H9 (cell line): ENCODE data around the gene SEL1L2. TPM values are rescaled to one million over a fixed set of nuclear protein-coding genes. Genes with fewer than 3 reads are reported as not detected.

Source experiments
- DNase-seq: peaks from one replicate; pipeline ENCODE4 v3.0.0-alpha.2; 2017
- H2AFZ ChIP-seq: one replicate; pipeline ENCODE4 v1.6.1; 2013; ENCODE audit warnings: mild to moderate bottlenecking, low read length, control low read depth, moderate library complexity
- H2AK5ac ChIP-seq: 2 replicates; pipeline ENCODE4 v1.6.1; 2013; ENCODE audit warnings: low read length, control low read depth, mixed read lengths; ENCODE audit not compliant: insufficient read length
- H2BK120ac ChIP-seq: one replicate; pipeline ENCODE4 v1.6.1; 2013; ENCODE audit warnings: low read depth, mild to moderate bottlenecking, low read length, control low read depth, inconsistent platforms; ENCODE audit not compliant: poor library complexity, severe bottlenecking
- H2BK12ac ChIP-seq: 2 replicates; pipeline ENCODE4 v1.6.1; 2013; ENCODE audit warnings: low read length, control low read depth, mixed read lengths, low read depth; ENCODE audit not compliant: insufficient read length
- H2BK15ac ChIP-seq: 2 replicates; pipeline ENCODE4 v1.6.1; 2013; ENCODE audit warnings: low read depth, low read length, control low read depth
- H2BK20ac ChIP-seq: one replicate; pipeline ENCODE4 v1.6.1; 2013; ENCODE audit warnings: low read depth, mild to moderate bottlenecking, low read length, control low read depth, inconsistent platforms; ENCODE audit not compliant: poor library complexity, severe bottlenecking
- H2BK5ac ChIP-seq: 2 replicates; pipeline ENCODE4 v1.6.1; 2013; ENCODE audit warnings: low read length, control low read depth, mixed read lengths; ENCODE audit not compliant: insufficient read length
- H3K14ac ChIP-seq: 2 replicates; pipeline ENCODE4 v1.6.1; 2013; ENCODE audit warnings: low read length, control low read depth; ENCODE audit not compliant: insufficient read depth
- H3K18ac ChIP-seq: 2 replicates; pipeline ENCODE4 v1.6.1; 2013; ENCODE audit warnings: low read depth, mild to moderate bottlenecking, mixed read lengths, low read length, control low read depth; ENCODE audit not compliant: insufficient read length
- H3K23ac ChIP-seq: 2 replicates; pipeline ENCODE4 v1.6.1; 2013; ENCODE audit warnings: low read length, control low read depth, mixed read lengths, low read depth; ENCODE audit not compliant: insufficient read length
- H3K23me2 ChIP-seq: 2 replicates; pipeline ENCODE4 v1.6.1; 2013; ENCODE audit warnings: low read depth, mild to moderate bottlenecking, mixed read lengths, low read length, control low read depth; ENCODE audit not compliant: insufficient read length, poor library complexity, severe bottlenecking
- H3K27ac ChIP-seq: 2 replicates; pipeline ENCODE4 v1.5.1; 2013; ENCODE audit warnings: low read length, control low read depth, mixed read lengths, low read depth; ENCODE audit not compliant: insufficient read length
- H3K27me3 ChIP-seq: 2 replicates; pipeline ENCODE4 v1.6.1; 2013; ENCODE audit warnings: low read length, control low read depth, inconsistent platforms; ENCODE audit not compliant: insufficient read depth
- H3K4ac ChIP-seq: 2 replicates; pipeline ENCODE4 v1.6.1; 2013; ENCODE audit warnings: low read depth, mild to moderate bottlenecking, control low read depth, inconsistent platforms, low read length, moderate library complexity
- H3K4me1 ChIP-seq: 2 replicates; pipeline ENCODE4 v1.6.1; 2013; ENCODE audit warnings: low read length, control low read depth, inconsistent platforms; ENCODE audit not compliant: insufficient read depth
- H3K4me2 ChIP-seq: 2 replicates; pipeline ENCODE4 v1.6.1; 2013; ENCODE audit warnings: low read length, control low read depth, mixed read lengths; ENCODE audit not compliant: insufficient read length, insufficient read depth
- H3K56ac ChIP-seq: 2 replicates; pipeline ENCODE4 v1.6.1; 2013; ENCODE audit warnings: low read depth, mild to moderate bottlenecking, mixed read lengths, low read length, control low read depth; ENCODE audit not compliant: insufficient read length
- H3K79me1 ChIP-seq: 2 replicates; pipeline ENCODE4 v1.6.1; 2013; ENCODE audit warnings: low read depth, mild to moderate bottlenecking, moderate library complexity, low read length, control low read depth, inconsistent platforms; ENCODE audit not compliant: insufficient read depth, poor library complexity, severe bottlenecking
- H3K79me2 ChIP-seq: 2 replicates; pipeline ENCODE4 v1.6.1; 2013; ENCODE audit warnings: low read length, control low read depth, inconsistent platforms; ENCODE audit not compliant: insufficient read depth
- H3K9ac ChIP-seq: 2 replicates; pipeline ENCODE4 v1.6.1; 2013; ENCODE audit warnings: low read length, control low read depth, mixed read lengths; ENCODE audit not compliant: insufficient read length; ENCODE audit errors: extremely low read depth
- H3K9me3 ChIP-seq: one replicate; pipeline ENCODE4 v1.6.1; 2013; ENCODE audit warnings: low read depth, low read length, inconsistent platforms; ENCODE audit not compliant: control insufficient read depth
- H3T11ph ChIP-seq: one replicate; pipeline ENCODE4 v1.6.1; 2013; ENCODE audit warnings: mild to moderate bottlenecking, low read length, control low read depth, inconsistent platforms
- H4K20me1 ChIP-seq: one replicate; pipeline ENCODE4 v1.6.1; 2013; ENCODE audit not compliant: control insufficient read depth, insufficient read length, insufficient read depth
- H4K5ac ChIP-seq: 2 replicates; pipeline ENCODE4 v1.6.1; 2013; ENCODE audit warnings: low read depth, mild to moderate bottlenecking, mixed read lengths, low read length, control low read depth; ENCODE audit not compliant: insufficient read length
- H4K8ac ChIP-seq: replicated peaks from 2 replicates; pipeline ENCODE4 v1.6.1; 2013; ENCODE audit warnings: low read length, control low read depth, mixed read lengths, low read depth; ENCODE audit not compliant: insufficient read length
- H4K91ac ChIP-seq: 2 replicates; pipeline ENCODE4 v1.6.1; 2013; ENCODE audit warnings: low read depth, mild to moderate bottlenecking, moderate library complexity, mixed read lengths, low read length, control low read depth; ENCODE audit not compliant: insufficient read length
- H3K27ac Mint-ChIP-seq, 3 experiments: 2 replicates in 2 of 3; 3 replicates in 1 of 3; pipeline ENCODE4 v1.8.0; 2020 to 2021; ENCODE audit warnings: mixed read lengths in 3 of 3, mild to moderate bottlenecking in 1 of 3, moderate library complexity in 1 of 3
- H3K27me3 Mint-ChIP-seq: 2 replicates; pipeline ENCODE4 v1.8.0; 2021; ENCODE audit warnings: low read depth, mild to moderate bottlenecking, moderate library complexity, mixed read lengths
- H3K36me3 Mint-ChIP-seq, 3 experiments: 2 replicates in 2 of 3; 3 replicates in 1 of 3; pipeline ENCODE4 v1.8.0; 2020 to 2021; ENCODE audit warnings: low read depth in 3 of 3, mixed read lengths in 3 of 3; ENCODE audit not compliant: insufficient read depth in 1 of 3
- H3K4me1 Mint-ChIP-seq, 2 experiments: 2 replicates each; pipeline ENCODE4 v1.8.0; 2020; ENCODE audit warnings: mixed read lengths in 2 of 2
- H3K4me3 Mint-ChIP-seq, 2 experiments: 2 replicates in 1 of 2; 3 replicates in 1 of 2; pipeline ENCODE4 v1.8.0; 2020 to 2021; ENCODE audit warnings: mild to moderate bottlenecking in 2 of 2, mixed read lengths in 2 of 2, moderate library complexity in 1 of 2
- H3K9me3 Mint-ChIP-seq, 2 experiments: 2 replicates in 1 of 2; 3 replicates in 1 of 2; pipeline ENCODE4 v1.8.0; 2020; ENCODE audit warnings: mild to moderate bottlenecking in 2 of 2, mixed read lengths in 2 of 2, moderate library complexity in 1 of 2
- CTCF ChIP-seq: fragments of 200-600 bp; sonication (generic); conservative IDR thresholded peaks from 3 replicates; pipeline ENCODE4 v1.8.0; 2021; ENCODE audit warnings: antibody characterized with exemption, mild to moderate bottlenecking
- WGBS: extraction: QIAGEN DNeasy Blood & Tissue Kit; methylation state at CpG from one replicate; pipeline ENCODE4 v1.1.7; 2013; ENCODE audit warnings: missing lambda C conversion rate, low lambda C conversion rate, mixed read lengths; ENCODE audit not compliant: insufficient read length; ENCODE audit errors: extremely low coverage; 5-methylcytosine and 5-hydroxymethylcytosine counted together
- total RNA-seq: library from RNA; stranded (reverse); gene quantifications from 2 replicates; pipeline ENCODE4 v1.2.1, GENCODE V29; 2021

The SEL1L2 gene
- total RNA-seq, 1 experiment from 2014 or later = not detected

- Histone ChIP-seq H3K14ac (no peak overlapping the region), H3T11ph (no peak overlapping the region), H3K79me2 (no peaks in the 10 kb centered on the region), H4K8ac (no peak overlapping the region), H3K9me3 (no peaks in the 10 kb centered on the region), H2BK15ac (no peak overlapping the region), H3K9ac (no peak overlapping the region), H2AK5ac (no peak overlapping the region), H3K23ac (no peak overlapping the region), H2BK20ac (no peak overlapping the region), H3K4me2 (no peak overlapping the region), H3K79me1 (no peaks in the 10 kb centered on the region), H4K5ac (no peak overlapping the region), H2BK120ac (peak overlapping the region; percentile 48), H3K4me1 (no peaks in the 10 kb centered on the region), H2AFZ (no peak overlapping the region), H2BK12ac (no peak overlapping the region), H3K56ac (no peak overlapping the region), H3K18ac (no peak overlapping the region), H3K4ac (no peak overlapping the region), H3K27me3 (no peaks in the 10 kb centered on the region), H3K27ac (no peak overlapping the region), H3K23me2 (no peaks in the 10 kb centered on the region), H2BK5ac (no peak overlapping the region), H4K91ac (no peak overlapping the region), H4K20me1 (no peaks in the 10 kb centered on the region)
- Mint-ChIP-seq H3K27ac (no peak overlapping the region), H3K4me3 (no peak overlapping the region), H3K27me3 (no peaks in the 10 kb centered on the region), H3K36me3 (no peaks in the 10 kb centered on the region), H3K9me3 (no peaks in the 10 kb centered on the region; a peak in 1 of 5 replicates), H3K4me1 (no peaks in the 10 kb centered on the region)
- TF ChIP-seq CTCF = no peak
- no CpG with 5 or more reads among the region's 6 CpGs for WGBS
- no peak for DNase-seq
These were observed 105.6 kb downstream of the SEL1L2 start for GRCh38 chr20:13884803-13885202.
